Measurements from ENCODE around the gene DCST2.
A peak's percentile ranks its signal among the peaks of the same experiment; 100 is the strongest.
"Not testable (repeated sequence)": the region's sequence is repeated elsewhere in the genome, so short reads cannot be mapped to it uniquely, and the experiment has no call there.

Gene DCST2

DNA sequence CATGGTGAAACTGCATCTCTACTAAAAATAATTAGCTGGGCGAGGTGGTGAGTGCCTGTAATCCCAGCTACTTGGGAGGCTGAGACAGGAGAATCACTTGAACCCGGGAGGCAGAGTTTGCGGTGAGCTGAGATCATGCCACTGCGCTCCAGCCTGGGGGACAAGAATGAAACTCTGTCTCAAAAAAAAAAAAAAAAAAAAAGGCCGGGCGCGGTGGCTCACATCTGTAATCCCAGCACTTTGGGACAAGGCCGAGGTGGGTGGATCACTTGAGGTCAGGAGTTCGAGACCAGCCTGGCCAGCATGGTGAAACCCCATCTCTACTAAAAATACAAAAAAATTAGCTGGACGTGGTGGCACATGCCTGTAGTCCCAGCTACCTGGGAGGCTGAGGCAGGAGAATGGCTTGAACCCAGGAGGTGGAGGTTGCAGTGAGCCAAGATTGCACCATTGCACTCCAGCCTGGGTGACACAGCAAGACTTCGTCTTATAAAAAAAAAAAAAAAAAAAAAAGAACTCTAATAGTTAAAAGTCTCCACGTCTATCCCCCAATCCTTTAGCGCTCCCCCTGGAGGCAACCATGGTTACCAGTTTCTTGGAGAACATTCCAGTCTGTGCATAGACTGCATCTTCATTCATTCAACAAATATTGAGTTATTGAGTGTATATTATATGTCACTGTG, 38.1 kb downstream of the DCST2 start:
- not testable (repeated sequence) for DNase-seq

DNA sequence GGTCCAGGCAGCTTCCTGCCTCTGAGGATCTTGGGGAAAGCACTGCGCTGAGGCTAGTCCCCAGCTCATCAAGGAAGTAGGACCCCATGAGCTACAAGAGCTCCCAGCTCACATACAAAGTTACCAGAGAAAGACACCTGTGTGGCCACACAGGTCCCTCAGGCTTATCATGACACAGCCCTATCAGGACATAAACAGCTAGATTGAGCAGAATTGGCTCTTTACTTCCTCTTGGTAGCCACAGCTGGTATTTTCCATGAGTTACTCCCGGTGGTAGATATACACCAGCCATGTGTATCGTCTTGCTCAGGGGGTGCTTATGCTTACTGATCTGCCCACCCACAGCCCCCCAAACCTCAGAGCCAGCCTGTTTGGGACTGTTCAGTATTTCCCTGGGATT, 39.0 kb downstream of the DCST2 start:
- no peak for DNase-seq

DNA sequence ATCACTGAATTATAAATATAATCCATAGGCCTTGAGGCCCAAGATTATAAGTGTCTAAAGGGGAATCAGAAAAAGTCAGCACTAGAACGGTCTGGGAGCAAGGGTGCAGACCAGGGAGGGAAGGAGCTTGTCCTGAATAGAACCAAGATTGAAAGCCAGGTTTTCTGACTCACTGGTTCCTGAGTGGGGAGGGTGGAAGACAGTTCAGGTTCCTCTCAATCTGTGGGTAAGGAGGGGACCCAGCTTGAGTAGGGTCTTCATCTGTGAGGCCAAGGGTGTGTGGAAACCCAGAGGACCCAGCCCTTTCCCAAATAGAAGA, 39.4 kb downstream of the DCST2 start:
- DNase-seq = no peak

DNA sequence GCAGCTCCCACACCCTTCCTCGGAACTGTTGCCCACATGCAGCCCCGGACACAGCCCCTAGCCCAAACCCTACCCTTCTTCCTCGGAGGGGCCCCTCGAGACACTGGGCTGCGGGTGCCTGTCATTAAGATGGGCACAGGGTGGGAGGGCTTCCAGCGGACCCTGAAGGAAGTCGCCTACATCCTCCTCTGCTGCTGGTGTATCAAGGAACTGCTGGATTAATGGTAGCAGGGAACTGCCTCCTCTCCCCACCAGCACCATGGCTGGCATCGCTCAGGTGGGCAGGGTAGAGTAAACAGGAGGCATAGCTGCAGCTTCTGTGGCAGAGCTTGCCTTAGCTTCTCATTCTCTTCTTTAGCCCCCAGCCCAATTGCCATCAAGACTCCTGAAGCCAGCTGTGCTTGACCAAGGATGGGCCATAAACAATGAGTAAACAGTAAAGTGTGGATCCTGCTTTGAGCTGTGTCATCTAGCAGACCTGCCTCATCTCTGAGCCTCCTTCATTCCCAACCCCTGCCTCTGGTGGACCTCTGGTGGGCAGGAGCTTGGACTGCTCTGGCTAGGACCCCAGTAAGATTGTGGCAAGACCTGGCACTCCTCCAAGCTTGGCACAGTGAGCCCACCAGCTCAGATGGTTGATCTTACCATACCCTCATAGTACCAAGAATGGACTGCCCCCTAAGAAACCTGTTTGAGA, 39.9 kb downstream of the DCST2 start, which contains the start of gene LENEP:
Gene LENEP (plus strand): TSS at position 15 of the 697 bp plus-strand sequence. CDS start 22 bp downstream, at position 37.
- DNase-seq = no peak

DNA sequence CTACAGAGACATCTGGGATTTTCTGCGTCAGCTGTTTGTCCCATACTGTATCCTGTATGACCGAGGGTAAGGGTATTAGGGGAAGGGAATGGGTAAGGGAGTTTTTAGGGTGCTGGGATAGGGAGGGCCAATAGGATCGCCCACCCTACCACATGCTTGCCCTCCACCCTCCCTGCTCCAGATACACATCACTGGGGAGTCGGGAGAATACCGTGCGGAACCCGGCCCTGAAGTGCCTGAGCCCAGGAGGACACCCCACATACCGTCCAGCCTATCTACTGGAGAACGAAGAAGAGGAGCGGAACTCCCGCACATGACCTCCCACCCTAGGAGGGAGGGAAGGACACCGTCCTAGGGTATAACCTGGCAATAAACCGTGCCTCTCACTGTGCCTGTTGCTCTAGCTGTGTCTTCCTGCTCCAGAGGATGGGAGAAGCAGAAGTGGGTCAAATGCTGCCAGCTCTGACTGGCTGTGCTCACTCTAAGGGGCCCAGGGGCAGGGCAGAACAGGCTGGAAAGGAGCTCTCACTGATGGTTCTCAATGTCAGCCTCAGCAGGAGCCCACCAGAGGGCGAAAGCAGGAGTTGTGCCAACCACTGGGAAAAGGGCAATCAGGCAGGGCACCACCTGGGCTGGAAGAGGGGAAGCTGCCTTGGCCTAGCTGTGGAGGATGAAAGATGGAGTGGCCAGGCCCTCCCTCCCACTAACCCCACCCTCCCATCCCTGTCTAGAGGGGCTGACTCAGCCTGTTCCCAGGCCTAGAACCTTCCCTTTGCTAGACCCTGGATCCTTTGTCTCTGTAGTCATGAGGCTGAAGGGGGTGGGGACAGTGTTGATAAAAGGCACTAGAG, 40.6 kb downstream of the DCST2 start:
- DNase-seq = no peak

DNA sequence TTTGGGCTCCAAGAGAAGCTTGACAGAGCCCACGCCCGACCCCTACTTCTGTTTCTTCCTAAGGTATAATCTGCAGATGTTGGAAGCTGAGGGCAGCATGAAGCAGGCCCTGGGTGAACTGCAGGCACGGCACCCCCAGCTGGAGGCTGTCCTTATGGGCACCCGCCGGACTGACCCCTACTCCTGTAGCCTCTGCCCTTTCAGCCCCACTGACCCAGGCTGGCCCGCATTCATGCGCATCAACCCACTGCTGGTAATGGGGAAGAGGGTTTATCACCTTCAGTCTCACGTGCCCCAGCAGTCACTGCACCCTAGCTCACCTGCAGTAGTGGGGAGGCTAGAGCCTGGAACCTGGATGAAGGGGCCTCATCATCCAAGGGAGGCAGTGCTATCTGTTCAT, 43.3 kb downstream of the DCST2 start:
- no peak for DNase-seq

DNA sequence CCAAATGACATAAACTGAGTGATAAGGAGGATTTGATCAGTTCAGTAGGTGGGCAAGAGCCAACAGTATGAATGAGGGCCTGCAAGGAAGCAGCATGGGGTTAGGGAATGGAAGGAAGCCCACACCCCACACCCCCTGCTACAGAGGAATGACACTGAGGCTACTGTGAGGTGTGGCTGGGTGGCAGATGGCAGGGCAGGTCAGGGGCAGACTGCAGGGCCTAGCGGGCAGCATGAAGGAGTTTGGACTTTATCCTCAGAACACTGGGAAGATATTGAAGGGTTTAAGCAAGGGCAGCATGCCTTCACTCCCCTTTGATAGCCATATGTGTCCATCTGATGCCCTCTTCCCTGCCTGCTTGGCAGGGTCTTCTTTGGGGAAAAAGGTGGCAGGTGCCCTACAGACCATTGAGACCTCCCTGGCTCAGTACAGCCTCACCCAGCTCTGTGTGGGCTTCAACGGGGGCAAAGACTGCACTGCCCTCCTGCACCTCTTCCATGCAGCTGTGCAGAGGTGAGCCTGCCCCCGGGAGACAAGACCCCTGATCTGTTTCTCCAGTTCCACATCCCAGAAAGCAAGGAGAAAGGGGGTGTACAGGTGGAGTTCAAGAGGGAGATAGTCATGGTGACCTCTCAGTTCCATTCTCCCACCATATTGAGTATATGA, 44.3 kb downstream of the DCST2 start:
- DNase-seq = no peak

DNA sequence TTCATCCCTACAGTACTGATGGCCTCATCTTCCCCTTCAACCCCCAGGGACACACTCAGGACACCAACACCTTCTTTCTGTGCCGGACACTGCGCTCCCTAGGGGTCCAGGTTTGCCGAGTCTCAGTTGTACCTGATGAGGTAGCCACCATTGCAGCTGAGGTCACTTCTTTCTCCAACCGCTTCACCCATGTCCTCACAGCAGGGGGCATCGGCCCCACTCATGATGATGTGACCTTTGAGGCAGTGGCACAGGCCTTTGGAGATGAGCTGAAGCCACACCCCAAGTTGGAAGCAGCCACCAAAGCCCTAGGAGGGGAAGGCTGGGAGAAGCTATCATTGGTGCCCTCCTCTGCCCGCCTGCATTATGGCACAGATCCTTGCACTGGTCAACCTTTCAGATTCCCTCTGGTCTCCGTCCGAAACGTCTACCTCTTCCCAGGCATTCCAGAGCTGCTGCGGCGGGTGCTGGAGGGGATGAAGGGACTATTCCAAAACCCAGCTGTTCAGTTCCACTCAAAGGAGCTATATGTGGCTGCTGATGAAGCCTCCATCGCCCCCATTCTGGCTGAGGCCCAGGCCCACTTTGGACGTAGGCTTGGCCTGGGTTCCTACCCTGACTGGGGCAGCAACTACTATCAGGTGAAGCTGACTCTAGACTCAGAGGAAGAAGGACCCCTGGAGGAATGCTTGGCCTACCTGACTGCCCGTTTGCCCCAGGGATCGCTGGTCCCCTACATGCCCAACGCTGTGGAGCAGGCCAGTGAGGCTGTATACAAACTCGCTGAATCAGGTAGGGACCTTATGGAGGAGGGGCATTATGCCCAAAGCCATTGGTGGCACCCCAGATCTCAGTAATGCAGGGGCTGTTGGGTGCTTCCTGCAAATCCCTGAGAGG, 45.3 kb downstream of the DCST2 start:
- no peak for DNase-seq

DNA sequence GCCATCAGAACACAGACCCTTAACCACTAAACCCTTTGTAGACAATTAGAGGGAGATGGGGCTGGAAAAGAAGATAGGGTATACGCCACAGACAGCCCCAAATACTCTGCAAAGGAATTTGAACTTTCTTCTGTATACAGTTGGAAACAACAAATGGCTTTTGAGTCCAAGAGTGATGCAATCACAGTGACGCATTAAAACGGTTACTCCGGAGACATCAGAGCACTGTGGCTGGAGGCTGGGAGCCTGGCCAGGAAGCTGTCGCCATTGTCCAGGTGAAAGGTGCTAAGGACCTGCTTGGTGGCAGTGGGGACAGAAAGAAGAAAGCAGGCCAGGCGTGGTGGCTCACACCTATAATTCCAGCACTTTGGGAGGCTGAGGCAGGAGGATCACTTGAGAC, 46.3 kb downstream of the DCST2 start:
- no peak for DNase-seq

DNA sequence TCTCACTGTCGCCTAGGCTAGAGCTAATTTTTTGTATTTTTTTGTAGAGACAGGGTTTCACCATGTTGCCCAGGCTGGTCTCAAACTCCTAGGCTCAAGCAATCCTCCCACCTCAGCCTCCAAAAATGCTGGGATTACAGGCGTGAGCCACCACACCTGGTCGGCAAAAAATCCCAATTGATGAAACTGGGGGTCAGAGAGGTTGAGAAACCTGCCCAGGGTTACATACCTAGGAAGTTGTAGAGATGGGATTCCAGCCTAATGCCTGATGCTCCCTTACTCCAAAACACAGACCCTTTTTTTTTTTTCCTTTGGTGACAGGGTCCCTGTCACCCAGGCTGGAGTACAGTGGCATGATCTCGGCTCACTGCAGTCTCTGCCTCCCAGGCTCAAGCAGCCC, 46.8 kb downstream of the DCST2 start:
- not testable (repeated sequence) for DNase-seq

GRCh38 chr1:154983776-154984466, 49.7 kb downstream of the DCST2 start:
- DNase-seq = no peak

GRCh38 chr1:154982897-154983648, 50.5 kb downstream of the DCST2 start, which contains the start of gene FLAD1:
Gene FLAD1 (plus strand): TSS chr1:154983344. CDS start chr1:154983695, 351 bp downstream.
- DNase-seq = peak; percentile 92

DNA sequence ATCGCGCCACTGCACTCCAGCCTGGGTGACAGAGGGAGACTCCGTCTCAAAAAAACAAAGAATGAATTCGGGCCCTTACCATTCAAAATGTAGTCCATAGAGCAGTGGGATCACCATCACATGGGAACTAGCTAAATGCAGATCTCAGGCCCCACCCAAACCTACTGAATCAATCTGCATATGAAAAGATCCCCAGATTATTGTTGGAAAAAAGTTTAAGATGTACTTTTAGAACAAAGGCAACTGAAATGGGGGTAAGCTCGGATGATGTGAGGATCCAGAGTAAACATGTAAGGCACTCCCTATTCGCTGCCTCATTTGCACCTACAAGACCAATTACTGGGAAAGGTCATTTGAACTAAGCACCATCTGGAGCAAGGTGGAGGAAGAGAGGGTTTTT, 51.2 kb downstream of the DCST2 start:
- DNase-seq = no peak

DNA sequence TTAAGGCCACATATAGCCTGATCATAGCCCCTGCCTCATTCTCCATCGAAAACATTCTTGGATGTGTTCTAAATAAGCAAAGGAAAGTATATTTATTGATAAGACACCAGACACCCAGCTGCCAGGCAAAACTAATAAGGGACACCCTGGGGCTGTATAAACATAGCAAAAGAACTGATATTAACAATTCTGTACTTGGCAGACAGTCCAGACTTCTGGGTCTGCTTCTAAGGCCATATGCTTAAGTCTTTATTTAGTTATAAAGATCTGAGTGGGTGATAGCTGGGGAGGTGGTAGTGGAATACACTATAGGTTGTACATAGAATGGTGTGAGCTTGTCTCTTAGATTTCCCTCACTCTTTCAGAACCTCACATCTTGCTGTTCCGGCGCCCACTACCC, 55.2 kb downstream of the DCST2 start:
- no peak for DNase-seq

- not testable (repeated sequence) for DNase-seq
Measured at GRCh38 chr1:154977762-154978161, 55.8 kb downstream of the DCST2 start.

DNA sequence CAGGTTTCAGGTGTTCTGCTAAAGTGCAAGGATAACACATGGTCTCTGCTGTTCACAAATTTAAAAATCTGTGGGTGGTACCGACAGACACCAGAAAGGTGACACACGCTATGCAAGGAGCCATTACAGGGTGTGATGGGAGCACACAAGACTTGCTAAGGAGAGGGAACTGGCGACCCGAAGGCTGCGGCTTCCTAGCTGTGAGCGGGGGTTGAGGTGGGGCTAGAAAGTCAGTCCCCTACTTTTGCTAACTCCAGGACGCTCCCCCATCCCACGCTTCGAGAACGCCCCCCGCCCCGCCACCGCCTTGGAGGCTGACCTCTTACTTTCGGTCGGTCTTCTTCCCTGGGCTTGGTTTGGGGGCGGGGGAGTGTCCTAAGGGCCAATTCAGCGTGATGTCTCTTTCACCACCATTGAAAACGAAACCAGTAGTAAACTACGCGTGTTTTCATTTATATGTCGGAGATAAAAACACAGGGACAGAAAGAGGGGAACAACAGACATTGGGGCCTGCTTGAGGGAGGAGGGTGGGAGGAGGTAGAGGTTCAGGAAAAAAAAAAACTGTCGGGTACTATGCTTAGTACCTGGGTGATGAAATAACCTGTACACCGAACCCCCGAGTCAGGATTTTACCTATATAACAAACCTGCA, 58.0 kb downstream of the DCST2 start:
- peak; percentile 52 for DNase-seq

- DNase-seq = peak; percentile 92
Measured at GRCh38 chr1:154974808-154975408, 58.7 kb downstream of the DCST2 start.

DNA sequence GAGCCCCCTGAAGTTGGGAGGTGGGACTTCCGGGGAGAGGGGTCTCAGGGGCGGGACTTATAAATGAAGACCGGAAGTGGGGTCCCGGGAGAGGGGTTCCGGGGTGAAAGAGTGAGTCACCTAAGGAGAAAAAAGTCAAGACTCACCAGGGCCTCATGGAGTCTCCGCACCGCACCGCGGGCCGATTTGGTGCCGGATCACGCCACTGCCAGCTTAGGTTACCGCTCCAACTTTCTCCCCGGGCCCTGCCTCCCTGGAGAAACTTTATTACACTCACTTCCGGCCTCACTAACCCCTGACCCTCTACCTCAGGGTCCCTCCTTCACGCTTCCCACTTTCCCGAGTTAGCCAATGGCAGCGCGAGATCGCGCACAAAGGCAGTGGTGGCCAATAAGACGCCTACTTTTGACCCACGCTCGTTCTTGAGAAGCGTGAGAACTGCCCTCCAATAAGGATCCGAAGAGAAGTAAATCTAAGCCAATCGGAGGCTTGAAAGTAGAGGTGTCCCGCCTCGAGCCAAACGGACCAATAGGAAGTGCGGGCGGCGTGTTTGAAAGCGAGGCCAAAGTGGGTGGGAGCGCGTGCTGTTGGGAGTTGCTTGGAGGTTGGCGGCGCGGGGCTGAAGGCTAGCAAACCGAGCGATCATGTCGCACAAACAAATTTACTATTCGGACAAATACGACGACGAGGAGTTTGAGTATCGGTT, 59.3 kb downstream of the DCST2 start, which contains the start of gene CKS1B:
Gene CKS1B (plus strand): TSS at position 580 of the 706 bp plus-strand sequence. CDS start 65 bp downstream, at position 645.
- peak; percentile 92 for DNase-seq

Data from activated CD8-positive, alpha-beta memory T cell treated with anti-CD3 and anti-CD28 coated beads, Interleukin-2, amount 50 U/mL, for 4 hours (primary cell).